ENCODE results near the gene PDLIM5.
"Not testable (repeated sequence)": the region's sequence is repeated elsewhere in the genome, so short reads cannot be mapped to it uniquely, and the experiment has no call there.

Gene PDLIM5

DNA sequence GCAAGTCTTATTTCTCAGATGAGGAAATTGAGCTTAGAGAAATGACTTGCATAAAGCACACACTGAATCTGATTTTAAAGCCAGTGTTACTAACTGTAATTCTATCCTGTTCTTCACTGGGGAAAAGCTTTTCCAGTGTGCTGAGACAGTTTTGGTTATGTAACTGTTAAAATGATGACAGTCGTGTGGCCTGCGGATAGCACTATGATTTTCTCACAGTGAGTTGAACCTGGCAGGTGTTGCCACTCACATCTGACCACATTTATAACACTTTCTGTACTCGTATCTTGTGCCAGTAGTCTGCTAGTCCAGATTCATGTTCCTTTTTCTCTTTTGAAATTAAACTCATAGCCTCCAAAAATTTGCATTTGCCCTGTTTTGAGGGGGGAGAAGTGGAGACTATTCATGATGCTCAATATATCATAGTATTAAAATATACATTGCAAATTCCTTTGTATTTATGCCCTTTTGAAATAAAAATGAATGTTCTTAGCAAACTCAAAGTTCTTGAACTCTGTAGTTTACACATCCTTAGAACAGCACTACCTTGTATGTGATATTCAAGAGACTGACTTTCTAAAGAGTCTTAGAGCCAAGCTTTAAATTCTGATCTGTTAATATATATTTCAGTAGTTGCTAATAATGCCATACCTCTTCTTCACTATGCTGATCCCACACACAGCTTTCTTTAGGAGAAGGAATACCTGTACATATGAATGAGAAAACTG lies 132.3 kb downstream of the PDLIM5 start:
- DNase-seq (ENCODE audit: low read depth in 2 of 2, low spot score in 1 of 2), result no peak

DNA sequence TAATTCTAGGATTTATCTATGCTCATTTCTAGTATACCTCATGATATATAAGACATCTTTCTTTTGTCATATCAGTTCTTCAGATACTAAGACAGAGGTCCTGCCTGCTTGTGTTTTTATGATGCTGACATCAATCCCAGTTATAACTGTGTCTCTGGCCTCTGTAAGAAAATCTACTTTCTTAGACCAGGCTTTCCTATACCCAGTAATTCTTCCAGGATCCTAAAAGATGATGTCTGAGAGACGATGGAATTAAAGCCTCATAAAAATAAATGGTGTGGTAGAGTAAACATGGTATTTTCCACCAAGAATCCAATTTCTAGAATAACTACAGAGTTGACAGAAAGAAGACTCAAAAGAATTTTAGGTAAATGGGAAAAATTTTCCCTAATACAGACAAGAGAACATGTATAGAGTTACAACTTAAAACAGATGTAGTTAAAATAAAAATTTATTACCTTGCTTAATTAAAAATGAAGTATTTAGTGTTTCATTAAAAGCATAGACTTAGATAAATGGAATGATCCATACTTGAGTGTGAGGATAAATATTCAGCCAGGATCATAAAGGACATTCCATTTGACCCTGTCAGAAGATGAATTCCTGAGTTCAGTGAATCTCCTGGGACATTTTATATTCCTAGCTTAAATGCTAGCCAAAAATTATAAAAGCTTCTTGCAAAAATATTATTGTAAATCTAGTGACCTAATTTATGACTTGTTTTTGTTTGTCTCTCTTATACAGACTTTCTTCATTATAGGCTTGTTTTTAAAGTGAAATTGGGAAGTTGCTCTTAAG lies 137.4 kb downstream of the PDLIM5 start:
- DNase-seq (ENCODE audit: low read depth in 2 of 2, low spot score in 1 of 2), result no peak

DNA sequence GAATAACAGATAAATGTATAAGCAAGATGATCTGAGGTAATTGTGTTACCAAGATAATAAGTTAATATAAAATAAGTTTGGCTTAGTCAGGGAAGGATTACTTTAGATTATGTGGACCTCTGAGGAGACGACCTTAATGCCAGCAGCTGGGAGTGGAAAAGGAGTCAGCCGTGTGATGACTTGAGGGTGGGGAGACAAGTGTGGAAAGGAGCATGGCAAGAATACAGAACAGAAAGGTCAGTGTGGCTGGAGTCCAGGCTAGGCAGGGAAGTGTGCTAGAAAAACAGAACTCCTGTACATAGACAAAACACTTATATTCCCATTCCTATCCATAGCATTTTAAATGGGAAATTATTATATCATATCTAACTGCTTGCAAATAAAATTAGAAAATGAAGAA lies 138.8 kb downstream of the PDLIM5 start:
- DNase-seq (ENCODE audit: low read depth in 2 of 2, low spot score in 1 of 2), result no peak

DNA sequence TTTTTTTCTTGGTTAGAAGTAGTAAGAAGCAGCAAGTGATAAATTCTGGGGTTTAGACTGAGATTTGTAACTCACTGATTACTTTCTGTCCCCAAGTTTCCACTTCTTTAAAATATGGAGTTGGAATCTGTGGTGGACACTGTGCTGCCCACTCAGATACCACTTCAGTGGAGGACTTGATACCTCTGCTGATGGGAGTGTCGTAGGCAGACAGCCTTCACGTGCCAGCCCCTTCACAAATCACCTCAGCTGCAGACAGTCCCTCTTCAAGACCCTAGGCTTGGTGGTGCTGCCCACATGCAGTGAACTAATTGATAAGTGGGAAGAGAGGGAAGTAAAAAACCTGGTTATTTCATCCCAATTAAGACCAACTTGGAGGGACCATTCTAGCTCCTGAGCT lies 139.5 kb downstream of the PDLIM5 start:
- no peak for DNase-seq (ENCODE audit: low read depth in 2 of 2, low spot score in 1 of 2)

DNA sequence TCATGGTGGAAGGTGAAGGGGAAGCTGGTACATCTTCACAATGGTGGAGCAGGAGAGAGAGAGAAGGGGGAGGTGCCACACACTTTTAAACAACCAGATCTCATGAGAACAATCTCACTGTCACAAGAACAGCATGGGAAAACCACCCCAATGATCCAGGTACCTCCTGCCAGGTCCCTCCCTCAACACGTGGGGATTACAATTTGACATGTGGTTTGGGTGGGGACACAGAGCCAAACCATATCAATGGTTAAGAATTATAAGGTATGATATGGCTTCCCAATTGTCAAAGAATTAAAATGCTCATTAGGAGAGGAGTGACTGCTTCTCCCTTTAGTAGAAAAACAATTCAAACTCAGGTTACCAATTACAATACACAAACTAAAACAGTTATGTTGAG lies 143.3 kb downstream of the PDLIM5 start:
- no peak for DNase-seq (ENCODE audit: low read depth in 2 of 2, low spot score in 1 of 2)

DNA sequence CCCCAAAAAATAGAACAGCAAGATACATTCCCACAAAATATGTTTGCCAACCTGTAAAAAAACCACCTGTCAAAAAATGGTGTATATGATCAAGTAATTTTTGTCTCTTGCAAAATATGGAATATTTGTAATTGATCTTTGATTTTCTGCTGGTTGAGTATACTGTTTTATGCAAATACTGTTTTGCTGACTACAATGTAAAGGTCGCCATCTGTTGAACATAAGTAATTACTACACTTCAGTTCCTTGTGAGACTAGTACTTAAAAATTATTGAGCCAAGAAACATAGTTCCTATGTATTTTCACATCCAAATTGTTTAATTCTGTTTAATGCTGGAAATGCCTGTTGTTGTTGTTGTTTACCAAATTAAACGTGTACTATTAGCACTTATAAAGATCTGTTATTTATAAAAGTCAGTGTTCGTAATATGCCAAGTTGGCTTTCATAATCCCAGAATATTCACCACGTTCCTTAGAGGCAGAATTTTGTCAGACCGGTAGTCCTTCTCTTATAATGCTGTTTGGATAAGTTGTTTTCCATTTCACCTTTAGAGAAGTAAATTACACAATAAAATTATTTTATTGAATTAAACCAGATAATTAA lies 144.2 kb downstream of the PDLIM5 start:
- DNase-seq (ENCODE audit: low read depth in 2 of 2, low spot score in 1 of 2), result no peak

DNA sequence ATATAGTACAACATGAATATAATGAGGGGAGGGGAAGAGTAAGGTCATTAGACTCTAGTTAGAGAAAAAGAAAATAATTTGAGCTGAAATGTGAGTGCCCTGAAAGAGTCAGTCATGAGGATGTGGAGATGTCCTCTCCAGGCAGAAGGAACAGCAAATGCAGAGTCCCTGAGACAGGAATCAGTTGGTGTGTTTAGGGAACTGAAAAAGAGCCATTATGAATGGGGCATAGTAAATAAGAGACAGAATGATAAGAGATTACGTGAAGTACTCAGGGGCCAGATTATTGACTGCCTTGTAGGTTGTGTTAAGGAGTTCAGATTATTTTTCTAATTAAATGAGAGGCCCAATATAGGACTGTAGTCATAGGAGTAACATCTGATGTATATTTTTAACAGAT lies 147.0 kb downstream of the PDLIM5 start:
- no peak for DNase-seq (ENCODE audit: low read depth in 2 of 2, low spot score in 1 of 2)

DNA sequence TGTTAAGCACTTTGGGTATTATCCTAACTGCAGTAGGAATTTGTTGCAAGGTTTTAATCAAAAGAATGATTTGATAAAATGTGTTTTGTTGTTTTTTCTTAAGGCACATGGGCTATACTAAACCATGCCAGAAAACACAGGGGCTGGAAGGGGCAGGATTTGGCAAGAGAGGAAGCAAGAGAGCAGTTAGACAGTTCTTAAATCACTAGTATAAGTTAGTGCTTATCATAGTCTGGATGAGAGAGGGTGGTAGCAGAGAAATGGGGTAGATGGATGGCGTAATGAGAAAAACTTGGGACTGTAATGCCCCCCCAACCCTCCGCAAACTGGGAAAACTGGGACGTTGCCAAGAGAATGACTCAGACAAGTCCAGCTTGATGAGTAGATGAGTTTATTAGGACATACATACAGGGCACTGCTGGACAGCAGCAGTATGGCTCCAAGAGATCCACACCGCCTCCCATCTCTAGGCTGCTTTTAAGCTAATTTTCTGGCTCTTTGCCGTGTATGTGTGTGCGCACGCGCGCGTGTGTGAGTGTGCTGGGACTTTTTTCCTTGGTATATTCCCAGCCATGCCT lies 151.5 kb downstream of the PDLIM5 start:
- no peak for DNase-seq (ENCODE audit: low read depth in 2 of 2, low spot score in 1 of 2)

DNA sequence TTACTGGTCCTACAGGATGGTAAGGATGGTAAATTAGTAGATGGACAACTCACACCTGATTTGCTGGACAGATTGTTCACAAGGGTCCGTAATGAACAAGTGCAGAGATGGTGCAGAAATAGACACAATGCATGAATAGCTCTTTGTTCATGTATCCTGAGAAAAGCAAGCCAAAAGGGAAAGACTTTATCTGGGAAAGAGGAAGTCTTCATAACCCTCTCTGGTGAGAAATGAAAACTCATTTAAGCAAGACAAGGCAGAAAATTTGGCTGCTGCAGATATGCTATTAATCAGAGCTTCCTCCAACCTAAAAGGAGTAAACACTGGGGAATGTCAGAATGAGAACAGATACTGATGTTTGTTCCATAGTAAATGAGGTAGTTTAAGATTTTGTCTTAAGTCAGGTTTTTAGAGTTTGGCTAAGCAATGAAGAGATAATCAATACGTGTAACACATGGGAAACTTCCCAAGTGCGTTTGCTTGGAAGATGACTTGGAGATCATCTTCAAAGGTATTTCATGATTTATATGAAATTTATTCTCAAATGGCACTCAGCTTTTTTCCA lies 153.6 kb downstream of the PDLIM5 start:
- no peak for DNase-seq (ENCODE audit: low read depth in 2 of 2, low spot score in 1 of 2)

DNA sequence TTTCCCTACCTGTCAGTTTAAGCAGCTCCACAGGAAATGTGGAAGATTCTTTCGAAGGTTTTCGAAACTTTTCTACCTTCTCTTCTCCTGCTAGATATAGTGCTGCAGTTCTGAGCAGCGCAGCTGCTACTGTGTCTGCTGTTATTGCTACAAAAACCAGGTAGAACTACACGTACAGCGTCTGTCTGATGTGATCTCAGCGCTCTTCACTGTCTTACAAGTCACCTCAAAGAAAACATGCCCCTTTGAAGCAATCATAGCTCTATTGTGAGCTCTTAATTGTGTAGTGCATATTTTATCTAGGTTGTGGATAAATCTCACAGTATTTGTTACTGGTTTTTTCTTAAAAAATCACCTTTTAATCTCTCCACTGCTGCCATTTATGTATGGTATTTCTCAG lies 158.4 kb downstream of the PDLIM5 start:
- no peak for DNase-seq (ENCODE audit: low read depth in 2 of 2, low spot score in 1 of 2)

DNA sequence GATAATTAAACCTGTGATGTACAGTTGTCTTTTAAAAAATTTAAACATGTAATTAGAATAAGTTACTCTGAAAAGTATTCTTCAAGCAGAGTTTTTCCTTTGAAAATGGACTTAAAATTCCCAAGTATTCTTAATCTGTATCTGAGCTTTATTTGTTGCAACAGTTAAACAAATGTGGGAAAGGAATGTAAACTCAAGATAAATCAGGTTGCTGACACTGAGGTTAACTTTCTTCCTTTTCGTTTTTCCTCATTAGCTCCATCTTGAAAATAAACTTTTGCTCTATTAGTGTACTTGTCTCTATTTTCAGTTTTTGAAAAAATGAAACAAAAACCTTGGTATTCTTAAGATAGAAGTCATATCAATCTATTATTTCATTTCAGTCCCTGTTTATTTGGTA lies 161.5 kb downstream of the PDLIM5 start:
- DNase-seq (ENCODE audit: low read depth in 2 of 2, low spot score in 1 of 2), result no peak

DNA sequence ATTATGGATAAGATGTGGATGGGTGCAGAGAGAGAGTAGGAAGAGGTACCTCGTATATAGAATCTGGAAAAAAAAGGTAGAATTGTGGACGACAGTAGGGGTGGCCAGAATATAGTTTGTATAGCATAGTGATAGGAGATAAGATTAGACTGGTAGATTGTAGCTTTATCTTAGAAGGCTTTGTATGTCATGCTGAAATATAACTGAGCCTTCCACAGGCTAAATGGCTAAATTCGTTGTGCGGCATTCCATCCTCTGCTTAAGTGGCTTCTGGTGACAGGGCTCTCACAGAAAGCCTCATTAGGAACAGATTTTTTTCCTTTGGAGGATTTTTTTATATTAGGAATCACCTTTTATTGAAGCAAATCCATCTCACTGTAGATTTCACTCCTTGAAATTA lies 163.7 kb downstream of the PDLIM5 start:
- no peak for DNase-seq (ENCODE audit: low read depth in 2 of 2, low spot score in 1 of 2)

DNA sequence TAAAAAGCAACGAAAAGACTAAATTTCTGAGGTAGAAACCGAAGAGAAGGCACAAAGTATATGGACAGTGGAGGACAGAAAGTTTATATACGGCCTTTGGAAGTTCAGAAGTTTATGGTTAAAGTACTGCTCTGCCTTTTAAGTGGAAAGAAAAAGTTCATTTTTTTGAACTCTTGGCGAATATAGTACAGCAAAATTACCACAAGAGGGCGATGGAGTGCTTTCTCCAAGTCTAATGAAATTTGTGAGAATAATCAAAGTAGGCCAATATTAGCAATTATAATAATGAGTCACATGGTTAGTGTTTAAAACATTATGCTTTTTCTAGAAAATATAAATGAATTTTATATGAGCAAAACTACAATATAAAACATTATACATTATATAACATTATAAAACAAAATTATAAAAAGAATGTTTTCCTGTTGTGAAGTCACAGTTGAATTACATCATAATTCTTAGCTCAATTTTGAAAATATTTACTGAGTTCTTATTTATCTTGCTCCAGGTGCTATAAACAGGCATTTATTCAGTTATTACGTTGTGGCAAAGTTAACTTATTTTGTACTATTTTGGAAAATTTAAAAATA lies 169.8 kb downstream of the PDLIM5 start:
- no peak for DNase-seq (ENCODE audit: low read depth in 2 of 2, low spot score in 1 of 2)

DNA sequence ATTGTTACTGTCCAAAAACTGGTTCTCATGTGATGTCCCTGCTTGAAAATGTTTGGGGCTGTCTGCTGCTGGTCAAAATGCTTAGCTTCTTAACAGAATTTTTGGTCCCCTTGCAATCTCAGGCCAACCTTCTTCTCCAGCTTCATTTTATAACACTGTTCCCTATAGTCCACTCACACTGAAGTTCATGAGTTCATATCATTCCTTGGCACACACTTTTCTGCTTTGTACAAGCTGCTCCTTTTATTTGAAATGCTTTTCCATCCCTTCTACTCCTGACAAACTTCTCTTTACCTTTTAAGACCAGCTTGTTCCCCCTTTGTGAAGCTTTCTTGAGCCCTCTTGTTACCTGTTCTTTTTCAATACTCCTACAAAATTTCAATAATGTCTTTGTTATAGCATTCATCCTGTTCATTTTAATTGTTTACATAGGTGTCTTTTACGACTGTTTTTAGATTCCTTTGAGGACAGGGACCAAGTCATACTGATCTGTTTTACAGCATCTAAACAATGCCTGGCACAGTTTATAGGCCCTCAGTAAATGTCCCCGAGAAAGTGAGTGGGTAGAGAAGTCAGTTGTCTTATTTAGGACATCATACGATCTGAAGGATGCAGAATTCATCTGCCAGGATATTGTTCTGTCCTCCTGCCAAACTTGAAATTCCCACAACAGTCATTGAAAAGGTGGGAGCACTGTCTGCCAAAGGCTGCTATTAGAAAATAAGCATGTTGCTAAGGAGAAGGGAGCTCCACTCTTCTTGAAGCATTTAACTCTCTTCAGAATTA lies 171.6 kb downstream of the PDLIM5 start:
- DNase-seq (ENCODE audit: low read depth in 2 of 2, low spot score in 1 of 2), result no peak

DNA sequence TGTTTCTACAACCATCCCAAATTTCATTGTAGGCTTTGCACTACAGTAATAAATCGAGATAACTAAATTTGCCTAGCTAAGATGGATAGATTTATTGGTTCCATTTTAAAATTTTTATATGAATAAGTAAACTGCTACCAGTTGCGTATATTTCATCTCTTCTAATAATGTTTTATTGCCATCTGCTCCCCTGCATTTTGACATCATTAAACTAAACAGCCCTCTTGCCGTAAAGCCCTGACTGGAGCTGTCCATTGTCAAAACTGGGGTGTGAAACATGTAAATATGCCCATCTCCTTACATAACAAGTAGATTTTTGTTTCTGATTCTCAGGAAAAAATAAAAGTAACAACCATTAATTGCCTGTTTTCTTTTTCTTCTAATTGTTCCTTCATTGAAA lies 175.2 kb downstream of the PDLIM5 start:
- DNase-seq (ENCODE audit: low read depth in 2 of 2, low spot score in 1 of 2), result no peak

DNA sequence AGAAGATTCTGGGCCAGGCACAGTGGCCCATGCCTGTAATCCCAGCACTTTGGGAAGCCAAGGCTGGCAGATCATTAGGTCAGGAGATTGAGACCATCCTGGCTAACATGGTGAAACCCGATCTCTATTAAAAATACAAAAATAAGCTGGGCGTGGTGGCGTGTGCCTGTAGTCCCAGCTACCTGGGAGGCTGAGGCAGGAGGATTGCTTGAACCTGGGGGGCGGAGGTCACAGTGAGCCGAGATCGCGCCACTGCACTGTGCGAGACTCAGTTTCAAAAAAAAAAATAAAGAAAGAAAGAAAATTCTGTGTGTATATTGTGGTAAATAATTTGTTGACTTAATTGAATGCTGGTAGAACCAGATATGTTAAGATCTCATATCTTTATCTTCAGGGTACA lies 177.3 kb downstream of the PDLIM5 start:
- DNase-seq (ENCODE audit: low read depth in 2 of 2, low spot score in 1 of 2), result not testable (repeated sequence)

DNA sequence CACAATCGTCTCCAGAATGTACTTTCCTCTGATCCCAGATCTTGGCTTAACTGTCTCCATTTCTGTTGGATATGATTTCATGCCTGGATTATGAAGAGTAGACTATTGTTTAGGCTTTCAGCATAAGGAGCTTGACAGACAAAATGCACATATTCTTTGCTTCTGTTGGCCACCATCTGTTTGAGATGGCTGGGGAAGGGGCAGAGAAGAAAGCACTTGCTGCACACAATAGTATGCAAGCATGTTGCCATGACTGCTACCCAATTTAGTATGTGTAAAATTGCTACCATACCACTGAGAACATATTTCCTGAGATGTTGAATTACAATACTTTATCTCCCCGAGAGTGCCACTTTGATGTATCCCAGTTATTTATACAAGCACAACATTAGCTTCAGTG lies 178.1 kb downstream of the PDLIM5 start:
- DNase-seq (ENCODE audit: low read depth in 2 of 2, low spot score in 1 of 2), result no peak

DNA sequence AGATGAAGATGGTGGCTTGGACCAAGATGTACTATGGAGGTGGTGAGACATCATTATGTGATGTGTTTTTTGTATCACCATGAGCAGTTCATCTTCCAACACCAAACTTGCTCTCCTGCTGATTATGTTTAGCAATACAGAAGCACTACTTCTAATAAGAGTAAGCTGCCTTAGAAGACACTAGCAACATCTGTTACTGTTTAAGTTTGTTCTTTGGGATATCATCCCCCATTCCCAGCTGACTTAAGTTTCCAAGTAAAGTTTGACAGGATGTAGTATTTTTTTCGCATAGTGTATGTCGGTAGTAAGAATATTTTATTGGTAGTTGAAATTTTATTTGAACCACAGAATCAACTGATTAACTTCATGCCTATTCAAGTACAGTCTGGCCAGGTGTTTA lies 182.5 kb downstream of the PDLIM5 start:
- no peak for DNase-seq (ENCODE audit: low read depth in 2 of 2, low spot score in 1 of 2)

DNA sequence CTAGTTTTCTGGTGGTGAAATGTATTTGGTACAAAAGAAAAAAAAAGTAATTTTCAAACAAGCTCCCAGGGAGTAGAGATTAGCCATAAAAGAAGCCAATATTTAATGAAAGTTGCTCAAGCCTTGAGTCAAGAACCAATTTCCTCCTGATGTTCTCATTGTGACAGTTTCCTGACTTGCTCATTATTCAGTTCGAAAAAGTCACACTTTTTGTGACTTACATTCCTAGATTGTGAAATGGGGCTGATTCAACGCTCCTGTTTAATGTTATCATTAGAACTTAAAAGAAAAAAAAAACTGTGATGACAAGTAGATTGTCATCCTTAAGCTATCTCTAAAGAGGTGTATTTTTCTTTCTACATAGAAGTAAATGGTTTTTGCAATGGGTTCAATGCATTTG lies 183.4 kb downstream of the PDLIM5 start:
- no peak for DNase-seq (ENCODE audit: low read depth in 2 of 2, low spot score in 1 of 2)

DNA sequence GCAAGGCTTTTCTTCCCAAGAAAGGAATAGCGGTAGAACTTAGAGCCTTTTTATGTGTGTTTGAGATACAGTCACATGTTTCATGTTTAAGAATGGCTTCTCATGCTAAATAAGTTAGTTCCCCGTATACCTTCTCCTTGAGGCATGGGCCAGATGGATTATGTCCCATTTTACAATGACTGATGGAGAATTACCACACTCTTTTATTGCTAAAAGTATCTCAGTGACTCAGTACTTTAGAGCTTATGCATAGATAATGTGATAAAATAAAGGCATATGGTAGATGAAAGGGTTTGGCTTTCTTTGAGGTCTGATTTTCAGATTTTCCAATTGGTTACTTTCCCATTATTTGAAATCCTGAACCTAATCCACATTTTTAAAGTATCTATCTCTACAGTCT lies 184.3 kb downstream of the PDLIM5 start:
- DNase-seq (ENCODE audit: low read depth in 2 of 2, low spot score in 1 of 2), result no peak

DNA sequence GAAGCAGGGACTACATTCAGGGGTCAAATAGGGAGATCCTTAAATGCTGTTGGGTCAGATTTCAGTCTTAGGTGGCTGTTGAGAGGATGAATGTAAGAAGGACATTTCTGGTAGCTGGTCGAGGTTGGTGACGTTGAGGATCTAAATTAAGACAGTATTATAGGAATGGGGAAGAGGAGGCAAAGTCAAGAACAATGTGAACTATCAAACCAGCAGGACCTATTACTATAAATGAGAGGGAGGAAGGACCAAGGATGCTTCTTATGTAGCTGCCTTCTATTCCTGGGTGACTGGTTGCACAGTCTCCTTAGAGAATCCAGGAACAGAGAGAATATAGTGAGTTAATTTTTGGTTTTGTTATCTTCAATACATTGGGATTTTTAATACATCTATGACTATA lies 187.6 kb downstream of the PDLIM5 start:
- no peak for DNase-seq (ENCODE audit: low read depth in 2 of 2, low spot score in 1 of 2)
